Prostate gland (tissue), 2 donors: ENCODE results near the gene CEP78. TPM values are rescaled to one million over a fixed set of nuclear protein-coding genes. Genes with fewer than 3 reads are reported as not detected.
A peak's percentile ranks its signal among the peaks of the same experiment; 100 is the strongest.

Experiments used
- DNase-seq: peaks from one replicate; pipeline ENCODE4 v3.0.0-alpha.2; 2019; ENCODE audit warnings: low spot score
- H3K27ac ChIP-seq, 2 donors: fragments of 200-600 bp; sonication (generic); 2 replicates each; pipeline ENCODE4 v1.5.1; 2017 to 2019
- H3K27me3 ChIP-seq: fragments of 200-600 bp; sonication (generic); replicated peaks from 2 replicates; pipeline ENCODE4 v1.5.1; 2019; ENCODE audit not compliant: insufficient read depth
- H3K36me3 ChIP-seq, 2 donors: fragments of 200-600 bp; sonication (generic); 1 replicate in 1 of 2; 2 replicates in 1 of 2; pipeline versions ENCODE4 v1.5.1 to v1.8.1; 2017 to 2019
- H3K4me1 ChIP-seq: fragments of 200-600 bp; sonication (generic); replicated peaks from 2 replicates; pipeline ENCODE4 v1.5.1; 2019
- H3K4me3 ChIP-seq, 2 donors: fragments of 200-600 bp; sonication (generic); 2 replicates each; pipeline ENCODE4 v1.5.1; 2017 to 2019
- H3K9me3 ChIP-seq: fragments of 200-600 bp; sonication (generic); 2 replicates; pipeline ENCODE4 v1.5.1; 2017
- POLR2A ChIP-seq: fragments of 450-650 bp; IDR thresholded peaks from one replicate; pipeline ENCODE4 v1.6.1; 2016; ENCODE audit warnings: antibody characterized with exemption, mild to moderate bottlenecking
- POLR2AphosphoS5 ChIP-seq: sonication (generic); formaldehyde crosslinking; IDR thresholded peaks from one replicate; pipeline ENCODE4 v1.6.1; 2017; ENCODE audit warnings: antibody characterized with exemption
- WGBS: methylation state at CpG from one replicate; pipeline ENCODE4 v1.1.5; 2018; 5-methylcytosine and 5-hydroxymethylcytosine counted together
- intact Hi-C: fragments of 100-400 bp; cut with DNase I; formaldehyde crosslinking; loops from one replicate; pipeline ENCODE4 v1.14.2; 2022
- total RNA-seq, 2 donors: library from RNA; depleted of rRNA; stranded (reverse); fragments of >200 nt; gene quantifications; one replicate each; pipeline ENCODE4 v1.1.0, GENCODE V29; 2016
- TF ChIP-seq, protein P1 (sequence below), 4 experiments: fragments of 200-600 bp in 2 of 4; fragments of 450-650 bp in 2 of 4; sonication (generic) in 2 of 4; IDR thresholded peaks; 1 replicate in 3 of 4; 2 replicates in 1 of 4; pipeline ENCODE4 v1.5.1; 2016 to 2019; ENCODE audit warnings: antibody characterized with exemption in 4 of 4, mild to moderate bottlenecking in 2 of 4, moderate library complexity in 2 of 4

Gene CEP78
- total RNA-seq, 2 donors from 2014 or later: 12.0 to 16.5 TPM

DNA sequence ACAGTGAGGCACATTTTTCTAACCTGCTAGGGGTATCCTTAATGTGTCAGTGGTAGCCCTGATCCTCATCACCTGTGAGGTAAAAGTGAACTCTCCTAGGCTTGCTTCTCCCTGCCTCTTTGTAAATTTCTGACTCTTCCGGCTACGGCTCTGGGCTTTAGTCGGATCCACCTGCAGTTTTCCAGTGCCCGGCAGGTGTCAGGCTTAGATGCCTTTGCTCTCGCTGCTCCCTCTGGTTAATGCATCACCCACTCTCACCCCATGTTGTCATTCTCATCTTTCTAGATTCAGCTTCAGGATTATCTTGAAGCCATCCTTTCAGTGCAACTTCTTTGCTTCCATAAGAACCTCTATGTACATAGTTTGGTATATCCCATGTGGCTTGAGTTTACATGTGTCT is 3.6 kb downstream of the CEP78 start:
- intact Hi-C loops: no loop called here
- no peaks in the 10 kb centered on the region for H3K9me3 ChIP-seq
- TF ChIP-seq POLR2A (no peak), POLR2AphosphoS5 (peak; percentile 13)
- TF ChIP-seq, protein P1, sequence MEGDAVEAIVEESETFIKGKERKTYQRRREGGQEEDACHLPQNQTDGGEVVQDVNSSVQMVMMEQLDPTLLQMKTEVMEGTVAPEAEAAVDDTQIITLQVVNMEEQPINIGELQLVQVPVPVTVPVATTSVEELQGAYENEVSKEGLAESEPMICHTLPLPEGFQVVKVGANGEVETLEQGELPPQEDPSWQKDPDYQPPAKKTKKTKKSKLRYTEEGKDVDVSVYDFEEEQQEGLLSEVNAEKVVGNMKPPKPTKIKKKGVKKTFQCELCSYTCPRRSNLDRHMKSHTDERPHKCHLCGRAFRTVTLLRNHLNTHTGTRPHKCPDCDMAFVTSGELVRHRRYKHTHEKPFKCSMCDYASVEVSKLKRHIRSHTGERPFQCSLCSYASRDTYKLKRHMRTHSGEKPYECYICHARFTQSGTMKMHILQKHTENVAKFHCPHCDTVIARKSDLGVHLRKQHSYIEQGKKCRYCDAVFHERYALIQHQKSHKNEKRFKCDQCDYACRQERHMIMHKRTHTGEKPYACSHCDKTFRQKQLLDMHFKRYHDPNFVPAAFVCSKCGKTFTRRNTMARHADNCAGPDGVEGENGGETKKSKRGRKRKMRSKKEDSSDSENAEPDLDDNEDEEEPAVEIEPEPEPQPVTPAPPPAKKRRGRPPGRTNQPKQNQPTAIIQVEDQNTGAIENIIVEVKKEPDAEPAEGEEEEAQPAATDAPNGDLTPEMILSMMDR (IDR thresholded peaks at IDR 0.05): peak in 3 of 4 experiments; percentile 15 to 45 (median 38)
- no peaks in the 10 kb centered on the region for H3K27me3 ChIP-seq
- H3K4me3 ChIP-seq: no peak overlapping the region
- DNase-seq: peak; percentile 38
- no peaks in the 10 kb centered on the region for H3K36me3 ChIP-seq
- no peaks in the 10 kb centered on the region for H3K4me1 ChIP-seq
- no peak overlapping the region for H3K27ac ChIP-seq
- 47% methylated on average over 5 of the region's 5 CpGs for WGBS

DNA sequence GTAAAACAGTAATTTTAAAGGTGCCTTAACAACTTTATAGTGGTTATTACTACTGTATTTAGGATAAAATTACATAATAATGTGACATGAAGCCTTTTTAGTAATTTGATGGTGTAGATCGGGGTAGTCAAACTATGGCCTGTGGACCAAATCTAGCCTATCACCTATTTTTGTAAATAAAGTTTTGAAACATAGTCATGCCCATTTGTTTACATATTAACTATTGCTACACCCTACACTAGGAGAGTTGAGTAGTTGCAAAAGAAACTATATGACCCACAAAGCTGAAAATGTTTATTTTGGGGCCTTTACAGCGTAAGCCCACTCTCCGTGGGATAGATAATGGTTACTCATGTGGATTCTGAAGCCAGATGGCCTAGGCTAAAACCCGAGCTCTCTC is 6.2 kb downstream of the CEP78 start:
- H3K27ac ChIP-seq: no peak overlapping the region
- H3K4me1 ChIP-seq: no peaks in the 10 kb centered on the region
- no peaks in the 10 kb centered on the region for H3K36me3 ChIP-seq
- WGBS: 84% methylated on average over 4 of the region's 4 CpGs
- no peak for DNase-seq
- H3K4me3 ChIP-seq: no peak overlapping the region
- intact Hi-C loops: no loop called here
- H3K9me3 ChIP-seq: no peaks in the 10 kb centered on the region
- no peaks in the 10 kb centered on the region for H3K27me3 ChIP-seq
- TF ChIP-seq POLR2A: no peak
- TF ChIP-seq POLR2AphosphoS5: no peak
- TF ChIP-seq, protein P1 (IDR thresholded peaks at IDR 0.05): no peak

- Histone ChIP-seq H3K36me3 (no peaks in the 10 kb centered on the region), H3K9me3 (no peaks in the 10 kb centered on the region), H3K27ac (no peak overlapping the region), H3K4me3 (no peak overlapping the region), H3K4me1 (no peaks in the 10 kb centered on the region), H3K27me3 (no peaks in the 10 kb centered on the region)
- TF ChIP-seq POLR2A (no peak), POLR2AphosphoS5 (no peak)
- TF ChIP-seq, protein P1 (IDR thresholded peaks at IDR 0.05): no peak
- no peak for DNase-seq
- intact Hi-C loops: no loop called here
- 96% methylated on average over 1 of the region's 1 CpG for WGBS
Observed at GRCh38 chr9:78243130-78243529, 7.3 kb downstream of the CEP78 start.

DNA sequence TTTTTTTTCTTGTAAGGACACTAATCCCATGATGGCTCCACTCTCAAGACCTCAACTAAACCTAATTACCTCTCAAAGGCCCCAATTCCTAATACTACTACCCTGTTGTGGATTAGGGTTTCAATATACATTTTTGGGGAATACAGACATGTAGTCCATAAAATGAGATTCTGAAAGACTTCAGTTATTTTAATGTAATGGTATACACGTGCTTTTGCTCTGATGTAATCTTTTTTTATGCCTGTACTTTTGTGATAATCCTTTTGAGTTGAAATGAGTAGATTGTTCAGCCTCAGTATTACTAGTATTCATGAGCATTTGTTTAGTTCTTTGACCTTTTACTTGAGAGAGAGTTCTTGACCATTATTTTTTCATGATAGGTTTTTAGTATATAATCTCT is 9.5 kb downstream of the CEP78 start:
- WGBS: 84% methylated on average over 1 of the region's 1 CpG
- no peak for DNase-seq
- no peaks in the 10 kb centered on the region for H3K36me3 ChIP-seq

DNA sequence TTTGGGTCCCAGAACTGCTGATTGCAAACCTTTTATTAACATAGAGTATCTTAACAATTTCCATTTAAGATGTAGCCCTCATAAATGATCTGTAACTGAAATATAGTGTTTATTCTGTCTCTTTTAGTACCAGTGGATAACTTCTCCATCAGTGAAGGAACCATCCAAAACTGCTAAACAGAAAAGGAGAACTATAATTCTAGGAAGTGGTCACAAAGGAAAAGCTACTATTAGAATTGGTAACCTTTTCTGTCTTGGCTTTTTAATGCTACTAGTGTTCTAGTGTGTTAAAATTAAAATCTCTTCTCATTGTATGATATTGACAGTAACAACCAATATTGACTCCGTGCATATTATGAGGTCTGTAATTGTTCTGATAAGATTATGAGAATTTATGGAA is 12.8 kb downstream of the CEP78 start:
- no peaks in the 10 kb centered on the region for H3K9me3 ChIP-seq
- DNase-seq: no peak
- WGBS: 92% methylated on average over 1 of the region's 1 CpG
- no peaks in the 10 kb centered on the region for H3K4me1 ChIP-seq
- H3K4me3 ChIP-seq: no peak overlapping the region
- intact Hi-C loops: no loop called here
- H3K27ac ChIP-seq: no peak overlapping the region
- no peaks in the 10 kb centered on the region for H3K36me3 ChIP-seq
- no peaks in the 10 kb centered on the region for H3K27me3 ChIP-seq
- TF ChIP-seq POLR2A (no peak), POLR2AphosphoS5 (no peak)
- TF ChIP-seq, protein P1 (IDR thresholded peaks at IDR 0.05): no peak

More for the DNA sequence above, 9.5 kb downstream of the CEP78 start:
- no peaks in the 10 kb centered on the region for H3K27me3 ChIP-seq
- TF ChIP-seq POLR2A (no peak), POLR2AphosphoS5 (no peak)
- TF ChIP-seq, protein P1 (IDR thresholded peaks at IDR 0.05): no peak
- H3K4me3 ChIP-seq: no peak overlapping the region
- H3K9me3 ChIP-seq: no peaks in the 10 kb centered on the region
- no peak overlapping the region for H3K27ac ChIP-seq
- intact Hi-C loops: no loop called here
- H3K4me1 ChIP-seq: no peaks in the 10 kb centered on the region
